Measurements from ENCODE around the gene HRH2.

- TF ChIP-seq EZH2 (IDR thresholded peaks at IDR 0.05; ENCODE audit: borderline replicate concordance, insufficient read depth, low read depth, low read length, poor library complexity, severe bottlenecking) = no peak
- TF ChIP-seq CTCF (IDR thresholded peaks at IDR 0.05) = no peak
Measured at GRCh38 chr5:175687231-175687701, 29.4 kb downstream of the HRH2 start.
